Heart right ventricle (tissue), 16 donors: ENCODE measurements around the gene NDUFA9. TPM values are rescaled to one million over a fixed set of nuclear protein-coding genes. Genes with fewer than 3 reads are reported as not detected.

Experiments used
- ATAC-seq, 8 donors: fragments of 200-7000 bp; cut with Tn5 transposase; one replicate each; pipeline ENCODE4 v1.9.1; 2020; ENCODE audit warnings: mild to moderate bottlenecking in 8 of 8, moderate library complexity in 8 of 8, moderate number of reproducible peaks in 1 of 8
- DNase-seq, 2 donors: peaks; one replicate each; pipeline ENCODE4 v3.0.0-alpha.2; 2020
- H3K27ac ChIP-seq, 10 donors: fragments of 200-600 bp; sonication (generic) in 2 of 10; one replicate each; pipeline versions ENCODE4 v1.5.0 to v1.8.0; 2020 to 2022; ENCODE audit warnings: mild to moderate bottlenecking in 3 of 10
- H3K27me3 ChIP-seq, 7 donors: fragments of 200-600 bp; one replicate each; pipeline ENCODE4 v1.8.0; 2021 to 2022; ENCODE audit warnings: mild to moderate bottlenecking in 2 of 7
- H3K36me3 ChIP-seq, 9 donors: fragments of 200-600 bp; sonication (generic) in 1 of 9; one replicate each; pipeline versions ENCODE4 v1.5.0 to v1.8.0; 2020 to 2022; ENCODE audit warnings: mild to moderate bottlenecking in 2 of 9
- H3K4me1 ChIP-seq, 9 donors: fragments of 200-600 bp; sonication (generic) in 1 of 9; one replicate each; pipeline versions ENCODE4 v1.5.0 to v1.8.0; 2020 to 2022; ENCODE audit warnings: mild to moderate bottlenecking in 4 of 9
- H3K4me3 ChIP-seq, 10 donors: fragments of 200-600 bp; sonication (generic) in 2 of 10; one replicate each; pipeline versions ENCODE4 v1.5.0 to v1.8.0; 2020 to 2022; ENCODE audit warnings: mild to moderate bottlenecking in 7 of 10, moderate library complexity in 2 of 10
- H3K9me3 ChIP-seq, 11 donors: fragments of 200-600 bp in 10 of 11; sonication (generic) in 2 of 11; one replicate each; pipeline versions ENCODE4 v1.5.0 to v1.8.0; 2013 to 2022; ENCODE audit warnings: mild to moderate bottlenecking in 2 of 11, control low read depth in 1 of 11, moderate library complexity in 1 of 11
- WGBS, 2 donors: extraction: QIAGEN DNeasy Blood & Tissue Kit; methylation state at CpG; one replicate each; pipeline ENCODE4 v1.1.7; 2013; ENCODE audit warnings: inconsistent platforms in 1 of 2; 5-methylcytosine and 5-hydroxymethylcytosine counted together
- intact Hi-C, 10 donors: fragments of 100-400 bp; cut with DNase I; formaldehyde crosslinking; loops; one replicate each; pipeline versions ENCODE4 v1.11.1 to v1.14.2; 2022
- polyA plus RNA-seq, 2 donors: library from polyadenylated mRNA; stranded (reverse); fragments of 200-250 nt; gene quantifications; one replicate each; pipeline ENCODE4 v1.2.3, GENCODE V29; 2013
- total RNA-seq, 10 donors: library from RNA; stranded (reverse); fragmentation: NEBNext Ultra II Directional in 3 of 10; extraction: Animal tissue kit (Norgen Biotek cat#: 25700) in 3 of 10; gene quantifications; one replicate each; pipeline versions ENCODE4 v1.2.1 to v1.2.4, GENCODE V29; 2021 to 2023
- TF ChIP-seq, protein P1 (sequence below), 9 donors: fragments of 200-600 bp; sonication (generic) in 2 of 9; IDR thresholded peaks; one replicate each; pipeline versions ENCODE4 v1.5.0 to v1.8.0; 2021 to 2022; ENCODE audit warnings: antibody characterized with exemption in 9 of 9, mild to moderate bottlenecking in 5 of 9, moderate library complexity in 1 of 9
- donor health status: Arrhythmogenic right ventricular cardiomyopathy.
- donor health status: ischemic (EF 13 %, LVEDD 7.1; RV severe dilation, severe dysfunction).
- donor health status: healthy with polysubstance abuse.
- donor health status: DM: no; HTN: yes; CAD: no.
- donor health status: DM: no; HTN: no; CAD: no.
- donor health status: ischemic (EF 25% LVEDD 6.9; RV normal size, moderate dysfunction).
- donor health status: ischemic (EF 25% LVEDD 5.7; RV mildly dilated, moderate dysfunction).
- donor health status: healthy.
- donor health status: DM: yes; HTN: yes; CAD: no.
- donor health status: Ischemic cardiomyopathy.
- donor health status: ischemic (EF 35%, LVEDD 5.7; RV mildly dilated, moderate dysfunction).
- donor health status: nonischemic (EF 11% LVEDD 7.7; RV severe dilation, severe dysfunction).
- donor health status: DM: yes; HTN: yes; CAD: no.
- donor health status: PGD.
- donor health status: ischemic (EF 29% LVEDD 5.4; RV normal size, mild dysfunction).
- donor health status: nonischemic (EF 23%, LVEDD 6.1; RV moderate dilation, normal function).

Gene NDUFA9
- total and polyA plus RNA-seq, 12 donors, result 173 to 371 (median 328) TPM

GRCh38 chr12:4649358-4649661 lies 396 bp downstream of the NDUFA9 start:
- Histone ChIP-seq H3K9me3 (no peaks in the 10 kb centered on the region), H3K4me3 (peak overlapping the region; percentile 50 to 89 (median 78)), H3K27ac (peak overlapping the region; percentile 64 to 93 (median 88)), H3K4me1 (peaks cover 4 to 55% (median 40%) of the 10 kb centered on the region in 9 donors), H3K36me3 (peaks cover 0 to 8% (median 2%) of the 10 kb centered on the region in 9 donors), H3K27me3 (no peaks in the 10 kb centered on the region)
- ATAC-seq, result no peak
- DNase-seq, result no peak
- intact Hi-C loops, result no loop called here
- TF ChIP-seq, protein P1, sequence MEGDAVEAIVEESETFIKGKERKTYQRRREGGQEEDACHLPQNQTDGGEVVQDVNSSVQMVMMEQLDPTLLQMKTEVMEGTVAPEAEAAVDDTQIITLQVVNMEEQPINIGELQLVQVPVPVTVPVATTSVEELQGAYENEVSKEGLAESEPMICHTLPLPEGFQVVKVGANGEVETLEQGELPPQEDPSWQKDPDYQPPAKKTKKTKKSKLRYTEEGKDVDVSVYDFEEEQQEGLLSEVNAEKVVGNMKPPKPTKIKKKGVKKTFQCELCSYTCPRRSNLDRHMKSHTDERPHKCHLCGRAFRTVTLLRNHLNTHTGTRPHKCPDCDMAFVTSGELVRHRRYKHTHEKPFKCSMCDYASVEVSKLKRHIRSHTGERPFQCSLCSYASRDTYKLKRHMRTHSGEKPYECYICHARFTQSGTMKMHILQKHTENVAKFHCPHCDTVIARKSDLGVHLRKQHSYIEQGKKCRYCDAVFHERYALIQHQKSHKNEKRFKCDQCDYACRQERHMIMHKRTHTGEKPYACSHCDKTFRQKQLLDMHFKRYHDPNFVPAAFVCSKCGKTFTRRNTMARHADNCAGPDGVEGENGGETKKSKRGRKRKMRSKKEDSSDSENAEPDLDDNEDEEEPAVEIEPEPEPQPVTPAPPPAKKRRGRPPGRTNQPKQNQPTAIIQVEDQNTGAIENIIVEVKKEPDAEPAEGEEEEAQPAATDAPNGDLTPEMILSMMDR (IDR thresholded peaks at IDR 0.05), result no peak
- WGBS, 2 donors, result 0 to 8% methylated on average over 6 of the region's 6 CpGs

GRCh38 chr12:4653257-4653656 lies 4.3 kb downstream of the NDUFA9 start:
- Histone ChIP-seq H3K4me3 (no peak overlapping the region), H3K4me1 (peaks cover 4 to 46% (median 34%) of the 10 kb centered on the region in 9 donors), H3K27me3 (no peaks in the 10 kb centered on the region), H3K9me3 (no peaks in the 10 kb centered on the region), H3K27ac (no peak overlapping the region), H3K36me3 (peaks cover 0 to 48% (median 39%) of the 10 kb centered on the region in 9 donors)
- TF ChIP-seq, protein P1 (IDR thresholded peaks at IDR 0.05), result no peak
- no peak for ATAC-seq
- DNase-seq, result no peak
- intact Hi-C loops, result loop anchor here in 1 of 10 donors (10.0 kb wide), 1 partner anchor 118 kb away; the partner anchor contains the start of gene RAD51AP1

DNA sequence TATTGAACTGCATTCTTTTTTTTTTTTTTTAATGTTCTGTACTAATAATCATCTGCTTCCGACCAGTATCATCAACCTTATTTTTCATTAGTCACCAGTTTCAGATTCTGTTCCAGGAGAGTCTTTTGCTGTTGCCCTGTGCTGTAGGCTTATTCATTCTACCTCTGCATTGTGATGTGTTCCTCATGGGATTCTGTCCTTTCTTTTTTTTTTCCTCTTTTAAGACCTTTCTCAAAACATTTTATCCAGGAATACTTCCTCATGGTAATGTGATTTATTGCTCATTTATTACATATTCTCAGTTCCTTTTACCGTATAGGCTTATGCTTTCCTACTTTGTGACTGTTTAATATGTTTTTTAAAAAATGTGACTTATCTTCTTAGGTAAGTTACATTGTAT lies 4.8 kb downstream of the NDUFA9 start:
- intact Hi-C loops, result loop anchor here in 1 of 10 donors (10.0 kb wide), 1 partner anchor 119 kb away; the partner anchor contains the start of gene RAD51AP1
- DNase-seq (no peak), ATAC-seq (no peak)
- no peaks in the 10 kb centered on the region for H3K27me3 ChIP-seq
- peaks cover 4 to 44% (median 33%) of the 10 kb centered on the region in 9 donors for H3K4me1 ChIP-seq
- WGBS, 2 donors, result 75 to 78% methylated on average over 2 of the region's 2 CpGs
- peaks cover 0 to 52% (median 44%) of the 10 kb centered on the region in 9 donors for H3K36me3 ChIP-seq
- no peak overlapping the region for H3K4me3 ChIP-seq
- H3K27ac ChIP-seq, result no peak overlapping the region
- TF ChIP-seq, protein P1 (IDR thresholded peaks at IDR 0.05), result no peak
- H3K9me3 ChIP-seq, result no peaks in the 10 kb centered on the region

DNA sequence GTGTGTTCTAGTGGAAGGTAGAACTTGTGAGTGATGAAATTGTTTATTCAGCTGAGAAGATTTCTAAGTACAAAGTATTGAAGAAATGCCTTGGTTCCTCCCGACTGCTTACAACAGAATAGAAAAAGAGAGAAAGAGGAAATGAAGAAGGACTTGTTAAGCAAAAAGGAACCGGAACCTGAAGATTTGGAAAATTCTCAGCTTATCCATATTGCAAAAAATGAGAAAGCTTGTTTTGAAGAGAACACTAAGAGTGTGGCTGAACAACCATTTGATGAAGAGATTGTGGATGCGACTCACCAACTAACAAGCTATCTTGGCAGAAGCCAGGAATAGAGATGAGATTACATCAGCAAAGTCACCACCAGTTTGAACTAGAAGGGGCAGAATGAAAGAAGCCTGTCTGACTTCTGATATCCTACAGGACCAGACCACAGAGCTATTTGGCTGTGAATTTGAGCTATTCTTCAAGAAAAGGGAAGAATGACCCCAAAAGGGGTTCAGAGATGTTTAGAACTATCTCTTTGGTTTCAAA lies 15.1 kb downstream of the NDUFA9 start:
- 47 to 55% methylated on average over 3 of the region's 3 CpGs for WGBS, 2 donors
- Histone ChIP-seq H3K27me3 (no peaks in the 10 kb centered on the region), H3K4me1 (peaks cover 0 to 6% (median 0%) of the 10 kb centered on the region in 9 donors), H3K36me3 (peaks cover 5 to 100% (median 89%) of the 10 kb centered on the region in 9 donors), H3K4me3 (no peak overlapping the region), H3K27ac (no peak overlapping the region), H3K9me3 (peaks cover 0 to 5% (median 0%) of the 10 kb centered on the region in 11 donors)
- DNase-seq (no peak), ATAC-seq (no peak)
- TF ChIP-seq, protein P1 (IDR thresholded peaks at IDR 0.05), result no peak
- intact Hi-C loops, result no loop called here
